Measurements from ENCODE around the gene MEGF6. TPM values are rescaled to one million over a fixed set of nuclear protein-coding genes. Genes with fewer than 3 reads are reported as not detected.

MEGF6 gene
- total RNA-seq, 1 donor from 2014 or later, result 57.1 TPM

DNA sequence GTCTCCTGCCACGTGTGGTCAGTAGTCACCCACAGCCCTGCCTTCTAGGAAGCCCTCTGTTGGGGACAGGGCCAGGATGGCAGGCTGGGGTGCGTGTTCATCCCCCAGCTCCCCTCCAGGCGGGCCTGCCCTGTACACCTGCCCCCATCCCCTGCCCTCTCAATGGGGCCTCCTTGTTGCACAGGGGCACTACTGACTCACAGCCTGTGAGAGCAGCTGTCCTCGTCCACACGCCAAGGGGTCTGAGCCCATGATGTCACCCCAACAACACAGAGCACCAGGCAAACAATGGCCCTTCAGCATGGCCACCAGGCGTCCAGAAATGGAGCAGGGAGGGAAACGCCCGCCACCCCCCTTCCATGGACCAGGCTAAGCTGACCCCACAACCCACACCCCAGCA is 92.6 kb downstream of the MEGF6 start:
- TF ChIP-seq, protein P1, sequence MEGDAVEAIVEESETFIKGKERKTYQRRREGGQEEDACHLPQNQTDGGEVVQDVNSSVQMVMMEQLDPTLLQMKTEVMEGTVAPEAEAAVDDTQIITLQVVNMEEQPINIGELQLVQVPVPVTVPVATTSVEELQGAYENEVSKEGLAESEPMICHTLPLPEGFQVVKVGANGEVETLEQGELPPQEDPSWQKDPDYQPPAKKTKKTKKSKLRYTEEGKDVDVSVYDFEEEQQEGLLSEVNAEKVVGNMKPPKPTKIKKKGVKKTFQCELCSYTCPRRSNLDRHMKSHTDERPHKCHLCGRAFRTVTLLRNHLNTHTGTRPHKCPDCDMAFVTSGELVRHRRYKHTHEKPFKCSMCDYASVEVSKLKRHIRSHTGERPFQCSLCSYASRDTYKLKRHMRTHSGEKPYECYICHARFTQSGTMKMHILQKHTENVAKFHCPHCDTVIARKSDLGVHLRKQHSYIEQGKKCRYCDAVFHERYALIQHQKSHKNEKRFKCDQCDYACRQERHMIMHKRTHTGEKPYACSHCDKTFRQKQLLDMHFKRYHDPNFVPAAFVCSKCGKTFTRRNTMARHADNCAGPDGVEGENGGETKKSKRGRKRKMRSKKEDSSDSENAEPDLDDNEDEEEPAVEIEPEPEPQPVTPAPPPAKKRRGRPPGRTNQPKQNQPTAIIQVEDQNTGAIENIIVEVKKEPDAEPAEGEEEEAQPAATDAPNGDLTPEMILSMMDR (IDR thresholded peaks at IDR 0.05), result no peak
- Histone ChIP-seq H3K9me3 (no peaks in the 10 kb centered on the region), H3K27me3 (ENCODE audit: low read depth) (no peaks in the 10 kb centered on the region), H3K36me3 (peaks cover 31% of the 10 kb centered on the region), H3K4me1 (no peaks in the 10 kb centered on the region), H3K27ac (no peak overlapping the region), H3K4me3 (no peak overlapping the region)
- ATAC-seq (no peak), DNase-seq (no peak)
- intact Hi-C loops (cut with DNase I), result no loop called here

DNA sequence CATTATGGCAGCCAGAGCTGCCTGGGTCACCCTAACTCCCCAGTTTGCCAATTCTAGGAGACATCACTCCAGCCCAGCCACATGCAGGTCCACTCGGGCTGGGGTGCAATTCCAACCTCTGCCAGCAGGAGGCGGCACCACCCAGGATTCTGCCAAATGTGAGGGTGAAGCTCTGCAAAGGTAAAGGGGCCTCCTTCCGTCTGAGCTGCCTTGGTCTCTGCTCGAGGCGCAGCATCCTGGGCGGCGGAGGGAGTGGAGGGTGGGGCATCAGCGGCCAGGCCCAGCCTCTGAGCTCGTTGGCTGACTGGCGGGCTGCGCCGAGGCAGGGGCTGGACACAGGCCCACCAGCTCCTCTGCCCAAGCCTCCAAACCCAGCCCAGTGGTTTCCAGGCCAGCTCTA is 93.1 kb downstream of the MEGF6 start:
- Histone ChIP-seq H3K27me3 (ENCODE audit: low read depth) (no peaks in the 10 kb centered on the region), H3K36me3 (peaks cover 29% of the 10 kb centered on the region), H3K27ac (no peak overlapping the region), H3K4me1 (no peaks in the 10 kb centered on the region), H3K4me3 (no peak overlapping the region), H3K9me3 (no peaks in the 10 kb centered on the region)
- ATAC-seq, result no peak
- no peak for DNase-seq
- intact Hi-C loops (cut with DNase I), result no loop called here
- TF ChIP-seq, protein P1 (IDR thresholded peaks at IDR 0.05), result peak; percentile 68

DNA sequence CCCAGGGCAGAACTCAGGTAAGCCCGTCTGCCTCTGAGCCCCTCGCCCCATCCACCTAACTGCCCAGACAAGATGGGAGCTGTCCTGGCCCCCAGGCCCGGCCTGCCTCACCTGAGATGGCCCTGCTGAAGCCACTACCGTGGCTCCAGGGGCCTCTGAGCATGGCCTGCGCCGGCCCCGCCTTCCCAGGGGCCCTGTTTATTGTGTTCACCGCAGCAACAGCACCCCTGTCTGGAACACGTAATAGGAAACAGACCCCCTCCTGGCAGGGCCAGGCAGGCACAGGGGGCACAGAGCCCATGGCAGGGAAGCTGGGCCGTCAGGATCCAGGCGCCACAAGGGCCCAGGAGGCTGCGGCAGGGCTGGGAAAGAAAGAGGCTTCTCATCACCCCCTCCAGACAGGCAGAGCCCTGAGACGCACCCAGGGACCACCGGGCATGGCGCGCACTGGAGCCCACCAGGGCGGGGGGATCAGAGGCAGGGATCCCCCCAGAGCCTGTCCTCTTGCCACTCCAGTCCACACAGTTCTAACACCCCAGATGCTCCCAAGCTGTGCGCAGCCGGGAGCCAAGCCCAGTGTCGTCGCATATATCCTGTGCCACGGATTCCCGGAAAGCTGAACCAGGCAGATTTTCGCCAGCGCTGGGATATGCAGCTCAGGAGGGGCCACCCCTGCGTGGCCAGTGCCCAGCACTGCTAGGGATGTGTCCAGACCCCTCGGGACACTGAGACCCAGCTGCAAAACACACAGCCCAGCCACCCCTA is 94.2 kb downstream of the MEGF6 start:
- no peak for DNase-seq
- no peak for ATAC-seq
- TF ChIP-seq, protein P1 (IDR thresholded peaks at IDR 0.05), result no peak
- H3K27me3 ChIP-seq (ENCODE audit: low read depth), result no peaks in the 10 kb centered on the region
- H3K27ac ChIP-seq, result no peak overlapping the region
- intact Hi-C loops (cut with DNase I), result no loop called here
- H3K4me3 ChIP-seq, result no peak overlapping the region
- peaks cover 21% of the 10 kb centered on the region for H3K36me3 ChIP-seq
- H3K4me1 ChIP-seq, result no peaks in the 10 kb centered on the region
- no peaks in the 10 kb centered on the region for H3K9me3 ChIP-seq

DNA sequence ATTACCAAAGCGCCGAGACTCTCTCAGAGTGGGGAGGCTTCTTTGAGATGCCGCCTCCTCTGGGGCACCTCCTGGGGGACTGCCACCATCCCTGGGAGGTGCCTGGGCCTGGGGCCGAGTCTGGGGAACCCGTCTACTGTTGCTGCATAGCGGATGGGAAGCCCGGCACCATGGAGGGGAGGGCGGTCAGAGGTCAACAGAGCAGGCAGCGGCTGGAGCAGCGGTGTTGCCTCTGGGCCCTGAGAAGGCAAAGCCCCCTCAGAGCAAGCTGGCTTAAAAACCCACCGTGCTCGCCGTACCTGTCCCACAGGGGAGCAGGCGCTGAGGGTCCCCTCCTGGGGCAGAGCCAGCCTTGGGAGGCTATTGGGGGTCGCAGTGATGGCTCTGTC is 94.8 kb downstream of the MEGF6 start:
- Histone ChIP-seq H3K4me3 (no peak overlapping the region), H3K36me3 (peaks cover 15% of the 10 kb centered on the region), H3K27me3 (ENCODE audit: low read depth) (no peaks in the 10 kb centered on the region), H3K9me3 (no peaks in the 10 kb centered on the region), H3K27ac (no peak overlapping the region), H3K4me1 (no peaks in the 10 kb centered on the region)
- no peak for ATAC-seq
- intact Hi-C loops (cut with DNase I), result no loop called here
- TF ChIP-seq, protein P1 (IDR thresholded peaks at IDR 0.05), result no peak
- DNase-seq, result no peak

DNA sequence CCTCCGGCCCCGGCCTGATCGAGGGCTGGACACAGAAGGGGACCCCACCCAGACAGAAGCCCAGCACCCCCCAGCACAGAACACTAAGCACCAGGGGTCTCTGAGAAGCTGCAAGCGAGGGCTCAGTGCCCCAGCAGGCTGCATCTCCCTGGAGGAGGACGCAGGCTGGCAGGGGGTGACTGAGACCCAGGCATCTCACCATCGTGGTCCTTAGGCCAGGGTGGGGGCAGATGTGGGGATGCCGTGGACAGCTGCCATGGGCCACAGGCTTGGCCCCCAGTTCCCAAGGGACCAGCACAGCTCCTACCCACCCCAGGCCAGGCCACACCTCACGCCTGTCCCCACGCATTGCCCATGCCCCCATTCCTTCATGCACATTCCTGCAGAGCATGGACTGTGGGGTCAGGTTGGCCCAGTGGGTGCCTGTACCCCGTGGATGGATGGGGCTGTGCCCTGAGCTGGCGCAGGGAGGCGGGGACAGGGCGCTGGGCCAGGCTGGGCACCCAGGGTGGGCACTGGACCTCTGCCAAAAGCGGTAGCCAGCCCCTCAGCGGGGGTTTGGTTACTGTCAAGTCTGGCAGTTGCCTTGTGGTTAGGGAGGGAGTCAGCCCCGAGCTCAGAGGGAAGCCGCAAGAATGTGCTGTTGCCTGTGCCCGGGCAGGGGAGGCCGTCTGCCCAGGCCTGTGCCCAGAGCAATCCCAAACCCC is 95.4 kb downstream of the MEGF6 start:
- intact Hi-C loops (cut with DNase I), result no loop called here
- no peak for DNase-seq
- TF ChIP-seq, protein P1 (IDR thresholded peaks at IDR 0.05), result no peak

More for the DNA sequence above, 95.4 kb downstream of the MEGF6 start:
- no peak overlapping the region for H3K27ac ChIP-seq
- peaks cover 15% of the 10 kb centered on the region for H3K36me3 ChIP-seq
- H3K4me1 ChIP-seq, result no peaks in the 10 kb centered on the region
- no peak for ATAC-seq
- no peak overlapping the region for H3K4me3 ChIP-seq
- no peaks in the 10 kb centered on the region for H3K9me3 ChIP-seq
- H3K27me3 ChIP-seq (ENCODE audit: low read depth), result no peaks in the 10 kb centered on the region

Measured in lower lobe of right lung (tissue), 2 donors.